DOHH2 (cell line): ENCODE results near the gene SOX10.

Source experiments
- CTCF ChIP-seq: fragments of 200-600 bp; sonication (generic); IDR thresholded peaks from one replicate; pipeline ENCODE4 v1.5.1; 2014; ENCODE audit warnings: antibody characterized with exemption, mild to moderate bottlenecking, low read depth, low read length; ENCODE audit not compliant: poor library complexity, severe bottlenecking
- EZH2phosphoT487 ChIP-seq: fragments of 200-600 bp; sonication (generic); IDR thresholded peaks from 2 replicates; pipeline ENCODE4 v1.6.1; 2017; ENCODE audit warnings: borderline replicate concordance, mild to moderate bottlenecking, antibody characterized with exemption, low read length, moderate library complexity, mixed read lengths

- TF ChIP-seq CTCF (no peak), EZH2phosphoT487 (no peak)
Observed at GRCh38 chr22:38028344-38029130, 44.2 kb upstream of the SOX10 start.
